Neural progenitor cell (in vitro differentiated cells): ENCODE measurements around the gene ARHGEF12. TPM values are rescaled to one million over a fixed set of nuclear protein-coding genes. Genes with fewer than 3 reads are reported as not detected.

Experiments used
- DNase-seq: peaks from one replicate; pipeline ENCODE4 v3.0.0-alpha.2; 2016; ENCODE audit warnings: low spot score
- H2AFZ ChIP-seq: fragments of 200-600 bp; sonication (generic); replicated peaks from 2 replicates; pipeline ENCODE4 v1.6.1; 2016; ENCODE audit warnings: antibody characterized with exemption
- H3F3A ChIP-seq: fragments of 200-600 bp; sonication (generic); 2 replicates; pipeline ENCODE4 v1.6.1; 2016; ENCODE audit warnings: antibody characterized with exemption, low read depth
- H3K27ac ChIP-seq: fragments of 200-600 bp; sonication (generic); 2 replicates; pipeline ENCODE4 v1.5.1; 2016; ENCODE audit warnings: mild to moderate bottlenecking
- H3K27me3 ChIP-seq: fragments of 200-600 bp; sonication (generic); 2 replicates; pipeline ENCODE4 v1.6.1; 2016; ENCODE audit warnings: mild to moderate bottlenecking, moderate library complexity
- H3K36me3 ChIP-seq: fragments of 200-600 bp; sonication (generic); 2 replicates; pipeline ENCODE4 v1.5.1; 2016
- H3K4me1 ChIP-seq: fragments of 200-600 bp; sonication (generic); 2 replicates; pipeline ENCODE4 v1.6.1; 2016; ENCODE audit warnings: mixed run types
- H3K4me2 ChIP-seq: fragments of 200-600 bp; sonication (generic); 2 replicates; pipeline ENCODE4 v1.6.1; 2016
- H3K4me3 ChIP-seq: fragments of 200-600 bp; sonication (generic); 2 replicates; pipeline ENCODE4 v1.5.1; 2016
- H3K79me2 ChIP-seq: fragments of 200-600 bp; sonication (generic); 2 replicates; pipeline ENCODE4 v1.6.1; 2016; ENCODE audit warnings: low read depth
- H3K9ac ChIP-seq: fragments of 200-600 bp; sonication (generic); 2 replicates; pipeline ENCODE4 v1.6.1; 2016
- H3K9me3 ChIP-seq: fragments of 200-600 bp; sonication (generic); 2 replicates; pipeline ENCODE4 v1.5.1; 2016; ENCODE audit warnings: low read depth
- H4K20me1 ChIP-seq: fragments of 200-600 bp; sonication (generic); 2 replicates; pipeline ENCODE4 v1.6.1; 2016; ENCODE audit warnings: low read depth
- H3K27ac Mint-ChIP-seq: 3 replicates; pipeline ENCODE4 v1.8.0; 2021; ENCODE audit warnings: mixed read lengths
- H3K27me3 Mint-ChIP-seq: 2 replicates; pipeline ENCODE4 v1.8.0; 2022; ENCODE audit warnings: low read depth, mild to moderate bottlenecking, inconsistent platforms, moderate library complexity, mixed read lengths; ENCODE audit not compliant: insufficient read depth
- H3K36me3 Mint-ChIP-seq: 3 replicates; pipeline ENCODE4 v1.8.0; 2021; ENCODE audit warnings: mixed read lengths
- H3K4me1 Mint-ChIP-seq: 3 replicates; pipeline ENCODE4 v1.8.0; 2021; ENCODE audit warnings: mixed read lengths
- H3K4me3 Mint-ChIP-seq: 3 replicates; pipeline ENCODE4 v1.8.0; 2021; ENCODE audit warnings: mild to moderate bottlenecking, moderate library complexity, mixed read lengths
- H3K9me3 Mint-ChIP-seq: 3 replicates; pipeline ENCODE4 v1.8.0; 2020; ENCODE audit warnings: mixed read lengths
- EZH2 ChIP-seq: fragments of 200-600 bp; sonication (generic); IDR thresholded peaks from 2 replicates; pipeline ENCODE4 v1.6.1; 2017; ENCODE audit warnings: antibody characterized with exemption, mild to moderate bottlenecking, moderate library complexity
- EZH2phosphoT487 ChIP-seq: fragments of 200-600 bp; sonication (generic); IDR thresholded peaks from 2 replicates; pipeline ENCODE4 v1.6.1; 2017; ENCODE audit warnings: antibody characterized with exemption
- total RNA-seq: library from RNA; depleted of rRNA; stranded (reverse); fragments of >200 nt; gene quantifications from 2 replicates; pipeline ENCODE4 v1.2.3, GENCODE V29; 2015; ENCODE audit warnings: low replicate concordance
- TF ChIP-seq, protein P1 (sequence below): fragments of 200-600 bp; sonication (generic); IDR thresholded peaks from 2 replicates; pipeline ENCODE4 v1.5.1; 2017; ENCODE audit warnings: antibody characterized with exemption, mild to moderate bottlenecking

The ARHGEF12 gene
- total RNA-seq, 1 donor from 2014 or later = 31.3 TPM

DNA sequence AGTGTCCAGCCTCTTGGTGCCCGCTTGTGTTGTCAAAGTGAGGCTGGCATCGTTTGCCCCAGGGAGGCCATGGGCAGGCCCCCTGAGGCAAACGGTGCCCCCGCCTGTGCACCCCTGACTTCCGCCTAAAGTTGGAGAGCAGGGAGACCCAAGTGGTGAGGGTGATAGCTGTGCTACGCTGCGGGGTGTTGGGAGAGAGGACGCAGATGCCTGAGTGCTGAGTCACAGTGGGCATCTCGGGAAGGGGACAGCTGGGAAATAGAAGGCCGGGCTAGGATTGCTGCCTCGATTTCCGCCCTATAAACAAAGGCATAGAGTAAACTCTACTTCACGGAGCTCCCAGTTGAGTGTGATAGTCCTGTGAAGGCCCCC, 181.2 kb downstream of the ARHGEF12 start:
- Histone ChIP-seq H3K36me3 (no peaks in the 10 kb centered on the region), H3K4me1 (peaks cover 14% of the 10 kb centered on the region), H3K27me3 (peaks cover 14% of the 10 kb centered on the region), H3F3A (no peaks in the 10 kb centered on the region), H3K27ac (no peak overlapping the region), H2AFZ (no peak overlapping the region), H3K9ac (no peak overlapping the region), H3K4me3 (no peak overlapping the region), H3K9me3 (no peaks in the 10 kb centered on the region), H3K79me2 (no peaks in the 10 kb centered on the region), H4K20me1 (no peaks in the 10 kb centered on the region), H3K4me2 (no peak overlapping the region)
- no peak overlapping the region for H3K4me3 Mint-ChIP-seq
- H3K27me3 Mint-ChIP-seq = peaks cover 31% of the 10 kb centered on the region
- H3K36me3 Mint-ChIP-seq = no peaks in the 10 kb centered on the region
- peaks cover 26% of the 10 kb centered on the region for H3K4me1 Mint-ChIP-seq
- H3K27ac Mint-ChIP-seq = no peak overlapping the region
- no peak for DNase-seq
- H3K9me3 Mint-ChIP-seq = no peaks in the 10 kb centered on the region
- no peak for TF ChIP-seq EZH2
- no peak for TF ChIP-seq EZH2phosphoT487
- TF ChIP-seq, protein P1, sequence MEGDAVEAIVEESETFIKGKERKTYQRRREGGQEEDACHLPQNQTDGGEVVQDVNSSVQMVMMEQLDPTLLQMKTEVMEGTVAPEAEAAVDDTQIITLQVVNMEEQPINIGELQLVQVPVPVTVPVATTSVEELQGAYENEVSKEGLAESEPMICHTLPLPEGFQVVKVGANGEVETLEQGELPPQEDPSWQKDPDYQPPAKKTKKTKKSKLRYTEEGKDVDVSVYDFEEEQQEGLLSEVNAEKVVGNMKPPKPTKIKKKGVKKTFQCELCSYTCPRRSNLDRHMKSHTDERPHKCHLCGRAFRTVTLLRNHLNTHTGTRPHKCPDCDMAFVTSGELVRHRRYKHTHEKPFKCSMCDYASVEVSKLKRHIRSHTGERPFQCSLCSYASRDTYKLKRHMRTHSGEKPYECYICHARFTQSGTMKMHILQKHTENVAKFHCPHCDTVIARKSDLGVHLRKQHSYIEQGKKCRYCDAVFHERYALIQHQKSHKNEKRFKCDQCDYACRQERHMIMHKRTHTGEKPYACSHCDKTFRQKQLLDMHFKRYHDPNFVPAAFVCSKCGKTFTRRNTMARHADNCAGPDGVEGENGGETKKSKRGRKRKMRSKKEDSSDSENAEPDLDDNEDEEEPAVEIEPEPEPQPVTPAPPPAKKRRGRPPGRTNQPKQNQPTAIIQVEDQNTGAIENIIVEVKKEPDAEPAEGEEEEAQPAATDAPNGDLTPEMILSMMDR = no peak

DNA sequence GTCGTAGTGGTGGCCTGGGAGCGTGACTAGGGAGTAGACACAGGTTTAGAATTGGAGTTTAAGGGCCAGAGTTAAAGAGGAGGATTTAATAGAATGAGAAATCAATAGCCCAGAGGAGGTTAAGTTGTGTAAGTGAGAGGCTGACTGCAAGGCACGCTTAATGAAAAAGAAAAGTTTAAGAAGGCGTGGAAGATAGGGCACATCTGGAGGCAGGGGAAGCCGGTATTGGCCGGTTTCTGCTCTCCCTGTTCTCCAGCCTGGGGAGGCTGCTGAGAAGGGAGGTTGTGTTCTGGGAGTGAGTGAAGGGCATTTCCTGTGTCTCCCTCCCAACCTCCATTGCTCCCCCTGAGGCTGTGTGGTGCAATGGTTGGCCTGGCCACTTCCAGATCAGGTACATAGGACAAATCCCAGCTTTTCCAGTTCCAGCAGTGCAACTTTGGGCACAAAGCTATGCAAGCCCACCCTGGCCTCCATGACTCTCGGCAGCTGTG, 181.6 kb downstream of the ARHGEF12 start:
- H3K36me3 Mint-ChIP-seq = no peaks in the 10 kb centered on the region
- no peak overlapping the region for H3K4me3 Mint-ChIP-seq
- H3K4me1 Mint-ChIP-seq = peaks cover 25% of the 10 kb centered on the region
- Histone ChIP-seq H3K27ac (no peak overlapping the region), H3K36me3 (no peaks in the 10 kb centered on the region), H3K9me3 (no peaks in the 10 kb centered on the region), H3K4me2 (no peak overlapping the region), H4K20me1 (no peaks in the 10 kb centered on the region), H3F3A (no peaks in the 10 kb centered on the region), H3K4me3 (no peak overlapping the region), H3K27me3 (peaks cover 10% of the 10 kb centered on the region), H2AFZ (no peak overlapping the region), H3K4me1 (peaks cover 14% of the 10 kb centered on the region), H3K79me2 (no peaks in the 10 kb centered on the region), H3K9ac (no peak overlapping the region)
- TF ChIP-seq EZH2 = no peak
- TF ChIP-seq EZH2phosphoT487 = no peak
- TF ChIP-seq, protein P1 = no peak
- H3K27ac Mint-ChIP-seq = peak overlapping the region; percentile 18
- peaks cover 31% of the 10 kb centered on the region for H3K27me3 Mint-ChIP-seq
- no peaks in the 10 kb centered on the region for H3K9me3 Mint-ChIP-seq
- DNase-seq = no peak

DNA sequence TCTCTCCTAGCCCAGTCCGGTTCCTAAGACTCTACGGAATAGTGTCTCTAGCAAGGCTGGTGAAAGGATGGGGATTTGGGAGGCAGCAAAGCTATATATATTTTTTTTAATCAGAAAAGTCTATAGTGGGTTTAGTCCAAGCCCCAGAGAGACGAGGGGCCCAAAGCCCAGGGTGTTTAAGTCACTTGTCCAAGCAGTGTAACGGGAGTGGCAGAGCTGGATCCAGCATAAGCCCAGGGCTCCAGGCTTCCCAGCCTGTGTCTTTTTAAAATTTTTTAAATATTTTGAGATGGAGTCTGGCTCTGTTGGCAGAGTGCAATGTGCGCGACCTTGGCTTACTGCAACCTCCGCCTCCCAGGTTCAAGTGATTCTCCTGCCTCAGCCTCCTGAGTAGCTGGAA, 182.1 kb downstream of the ARHGEF12 start:
- H3K9me3 Mint-ChIP-seq = no peaks in the 10 kb centered on the region
- DNase-seq = no peak
- H3K36me3 Mint-ChIP-seq = no peaks in the 10 kb centered on the region
- Histone ChIP-seq H3K9me3 (no peaks in the 10 kb centered on the region), H3K4me1 (peaks cover 19% of the 10 kb centered on the region), H3K36me3 (no peaks in the 10 kb centered on the region), H3K27ac (no peak overlapping the region), H3K79me2 (no peaks in the 10 kb centered on the region), H3K4me2 (no peak overlapping the region), H4K20me1 (no peaks in the 10 kb centered on the region), H3K4me3 (no peak overlapping the region), H3K9ac (no peak overlapping the region), H3F3A (no peaks in the 10 kb centered on the region), H2AFZ (no peak overlapping the region), H3K27me3 (peaks cover 5% of the 10 kb centered on the region)
- no peak overlapping the region for H3K27ac Mint-ChIP-seq
- no peak for TF ChIP-seq EZH2
- TF ChIP-seq, protein P1 = no peak
- no peak for TF ChIP-seq EZH2phosphoT487
- no peak overlapping the region for H3K4me3 Mint-ChIP-seq
- H3K27me3 Mint-ChIP-seq = peaks cover 31% of the 10 kb centered on the region
- H3K4me1 Mint-ChIP-seq = peaks cover 31% of the 10 kb centered on the region
